ELF-1 (cell line): ENCODE results near the gene NSMCE1.

Experiments
- DNase-seq: peaks from one replicate; pipeline ENCODE4 v3.0.0-alpha.2; 2016; ENCODE audit warnings: low read depth, low spot score

The NSMCE1 gene

GRCh38 chr16:27243725-27244362, 24.7 kb downstream of the NSMCE1 start:
- no peak for DNase-seq

GRCh38 chr16:27242868-27243590, 25.5 kb downstream of the NSMCE1 start:
- peak; percentile 36 for DNase-seq

- DNase-seq, result no peak
These were observed 26.2 kb downstream of the NSMCE1 start for GRCh38 chr16:27242398-27242797.

GRCh38 chr16:27241658-27242057, 26.9 kb downstream of the NSMCE1 start:
- no peak for DNase-seq

- no peak for DNase-seq
These were observed 27.5 kb downstream of the NSMCE1 start for GRCh38 chr16:27240948-27241531.

GRCh38 chr16:27239906-27240655, 28.5 kb downstream of the NSMCE1 start:
- no peak for DNase-seq

- no peak for DNase-seq
These were observed 29.5 kb downstream of the NSMCE1 start for GRCh38 chr16:27239026-27239425.

GRCh38 chr16:27238591-27238990, 30.0 kb downstream of the NSMCE1 start:
- DNase-seq, result no peak

- no peak for DNase-seq
These were observed 30.5 kb downstream of the NSMCE1 start for GRCh38 chr16:27238016-27238587.

- DNase-seq, result no peak
These were observed 31.2 kb downstream of the NSMCE1 start for GRCh38 chr16:27237219-27238015.

GRCh38 chr16:27236635-27237218, 31.8 kb downstream of the NSMCE1 start:
- no peak for DNase-seq

GRCh38 chr16:27235938-27236245, 32.7 kb downstream of the NSMCE1 start:
- no peak for DNase-seq

- DNase-seq, result peak; percentile 58
These were observed 33.3 kb downstream of the NSMCE1 start for GRCh38 chr16:27235055-27235937.

GRCh38 chr16:27234603-27235002, 34.0 kb downstream of the NSMCE1 start:
- DNase-seq, result no peak

GRCh38 chr16:27234171-27234570, 34.4 kb downstream of the NSMCE1 start:
- no peak for DNase-seq

- DNase-seq, result no peak
These were observed 34.8 kb downstream of the NSMCE1 start for GRCh38 chr16:27233731-27234130.

- DNase-seq, result no peak
These were observed 35.5 kb downstream of the NSMCE1 start for GRCh38 chr16:27232901-27233625.

GRCh38 chr16:27232061-27232900, 36.3 kb downstream of the NSMCE1 start:
- no peak for DNase-seq
